GM21360 (cell line): ENCODE measurements around the gene MPEG1.
A peak's percentile ranks its signal among the peaks of the same experiment; 100 is the strongest.

Experiments
- ATAC-seq: cut with Tn5 transposase; IDR thresholded peaks from one replicate; pipeline ENCODE4 v1.9.1; 2021; ENCODE audit warnings: mild to moderate bottlenecking, moderate library complexity; ENCODE audit not compliant: unreplicated experiment

Gene MPEG1, protein sequence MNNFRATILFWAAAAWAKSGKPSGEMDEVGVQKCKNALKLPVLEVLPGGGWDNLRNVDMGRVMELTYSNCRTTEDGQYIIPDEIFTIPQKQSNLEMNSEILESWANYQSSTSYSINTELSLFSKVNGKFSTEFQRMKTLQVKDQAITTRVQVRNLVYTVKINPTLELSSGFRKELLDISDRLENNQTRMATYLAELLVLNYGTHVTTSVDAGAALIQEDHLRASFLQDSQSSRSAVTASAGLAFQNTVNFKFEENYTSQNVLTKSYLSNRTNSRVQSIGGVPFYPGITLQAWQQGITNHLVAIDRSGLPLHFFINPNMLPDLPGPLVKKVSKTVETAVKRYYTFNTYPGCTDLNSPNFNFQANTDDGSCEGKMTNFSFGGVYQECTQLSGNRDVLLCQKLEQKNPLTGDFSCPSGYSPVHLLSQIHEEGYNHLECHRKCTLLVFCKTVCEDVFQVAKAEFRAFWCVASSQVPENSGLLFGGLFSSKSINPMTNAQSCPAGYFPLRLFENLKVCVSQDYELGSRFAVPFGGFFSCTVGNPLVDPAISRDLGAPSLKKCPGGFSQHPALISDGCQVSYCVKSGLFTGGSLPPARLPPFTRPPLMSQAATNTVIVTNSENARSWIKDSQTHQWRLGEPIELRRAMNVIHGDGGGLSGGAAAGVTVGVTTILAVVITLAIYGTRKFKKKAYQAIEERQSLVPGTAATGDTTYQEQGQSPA

DNA sequence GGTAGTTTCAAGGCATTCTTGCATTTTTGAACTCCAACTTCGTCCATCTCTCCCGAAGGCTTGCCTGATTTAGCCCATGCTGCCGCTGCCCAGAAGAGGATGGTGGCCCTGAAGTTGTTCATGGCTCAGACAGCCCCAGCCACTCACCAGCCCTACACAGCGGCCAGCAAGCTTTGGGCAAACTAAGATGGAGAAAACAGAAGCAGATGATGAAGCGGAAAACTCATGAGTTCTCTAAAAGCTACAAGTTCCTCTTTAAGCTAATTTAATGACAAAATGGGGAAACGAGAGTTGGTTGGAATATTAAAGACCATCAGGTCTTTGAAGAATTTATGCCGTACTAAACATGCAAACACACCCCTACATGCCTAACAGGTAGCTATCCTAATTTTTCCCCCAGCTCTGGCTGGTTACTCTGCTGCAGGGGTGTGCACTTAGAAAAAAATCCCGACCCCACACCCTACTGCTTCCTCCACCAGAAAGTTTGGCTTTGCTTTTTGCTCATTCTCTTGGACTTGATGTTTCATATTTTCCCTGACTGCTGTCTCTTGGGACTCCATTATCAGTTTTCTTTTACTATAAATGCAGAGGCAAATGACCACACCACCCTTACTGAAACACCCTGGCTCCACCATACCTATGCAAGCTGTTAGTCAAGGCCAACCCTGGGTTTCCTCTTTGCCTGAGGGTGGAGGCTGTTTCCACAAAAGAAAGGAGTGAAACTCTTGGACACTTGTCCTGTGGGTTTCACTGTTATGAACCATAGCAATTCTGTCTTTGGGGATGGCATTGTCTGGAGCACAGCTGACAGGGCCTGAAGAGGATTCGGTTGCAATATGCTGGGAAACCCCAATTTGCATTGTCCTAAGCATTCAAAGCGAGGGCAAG lies at the start of gene MPEG1:
TSS of gene MPEG1 (minus strand) at position 184 of the 888 bp plus-strand sequence. CDS start at position 122, 62 bp downstream.
- no peak for ATAC-seq

DNA sequence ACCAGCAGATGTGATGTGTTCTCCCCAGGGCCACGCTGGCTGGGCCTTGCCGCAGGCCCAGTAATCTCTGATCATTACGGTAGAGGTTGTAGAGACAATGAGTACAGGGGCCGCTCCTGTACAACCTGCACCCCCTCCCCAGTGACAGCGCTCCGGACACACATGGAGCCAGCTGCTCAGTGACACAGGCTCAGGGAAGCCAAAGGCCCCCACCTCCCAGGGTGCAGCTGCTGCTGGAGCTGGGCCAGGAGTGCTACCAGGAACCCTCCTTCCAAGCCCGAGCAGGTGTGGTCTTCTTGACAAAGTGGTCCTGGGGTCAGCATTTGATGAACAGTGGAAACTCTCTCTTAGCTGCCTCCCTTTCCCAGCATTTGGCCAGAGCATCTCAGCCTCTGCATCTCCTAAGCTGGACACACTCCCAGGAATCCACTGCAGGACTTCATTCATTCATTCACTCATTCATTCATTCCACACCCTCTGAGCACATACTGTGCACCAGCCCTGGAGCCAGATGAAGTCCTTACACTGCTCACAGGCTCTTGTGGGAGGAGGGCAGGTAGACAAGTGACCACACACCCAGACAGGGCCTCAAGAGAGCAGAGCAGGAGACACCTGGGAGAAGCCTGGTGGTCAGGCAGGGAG lies 49.6 kb upstream of the MPEG1 start:
- no peak for ATAC-seq

DNA sequence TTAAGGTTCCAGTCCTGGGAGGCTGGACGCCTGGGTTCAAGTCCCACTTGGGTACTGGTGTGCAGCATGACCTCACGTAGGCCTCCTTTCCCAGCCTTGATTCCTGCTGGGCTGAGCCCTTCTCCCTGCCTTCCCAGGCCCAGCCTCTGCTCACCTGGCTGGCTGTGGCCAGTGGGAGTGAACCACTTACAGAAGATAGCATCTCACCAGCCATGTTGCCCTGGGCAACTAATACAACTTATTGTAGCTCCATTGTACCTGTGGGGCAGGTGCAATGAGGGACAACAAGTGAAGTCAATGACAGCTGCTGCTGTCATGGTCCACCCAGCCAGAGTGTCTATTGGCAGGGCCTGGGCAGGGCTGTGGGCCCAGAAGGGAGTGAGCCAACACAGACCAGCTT lies 48.4 kb upstream of the MPEG1 start:
- no peak for ATAC-seq

DNA sequence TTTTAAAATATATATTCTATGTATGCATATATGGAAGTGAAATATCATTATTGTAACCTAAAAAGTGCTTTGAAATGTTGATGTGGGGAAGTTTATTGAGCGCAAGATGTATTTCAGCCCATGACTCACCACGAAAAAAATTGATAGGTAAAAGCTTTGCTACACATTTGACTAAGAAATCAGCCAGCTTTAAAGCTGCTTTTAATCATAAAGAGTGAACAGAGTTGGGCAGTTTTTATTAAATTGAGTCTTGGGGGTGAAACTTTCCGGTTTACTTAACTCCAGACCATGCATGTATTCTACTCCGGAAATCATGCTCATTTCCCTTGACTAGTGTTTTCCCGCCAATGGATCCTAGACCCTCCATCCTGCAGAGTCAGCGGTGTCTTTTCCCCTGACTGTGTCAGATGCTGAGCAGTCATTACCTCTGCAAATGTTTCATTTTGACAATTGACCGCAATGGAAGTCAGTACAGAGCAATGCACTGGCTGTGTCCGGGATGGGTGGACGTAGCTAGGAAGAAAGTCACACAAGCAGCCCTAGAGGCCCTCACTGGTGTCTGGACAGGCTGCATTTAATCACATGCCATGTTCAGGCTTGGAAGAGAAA lies 47.2 kb upstream of the MPEG1 start:
- ATAC-seq = peak; percentile 44

DNA sequence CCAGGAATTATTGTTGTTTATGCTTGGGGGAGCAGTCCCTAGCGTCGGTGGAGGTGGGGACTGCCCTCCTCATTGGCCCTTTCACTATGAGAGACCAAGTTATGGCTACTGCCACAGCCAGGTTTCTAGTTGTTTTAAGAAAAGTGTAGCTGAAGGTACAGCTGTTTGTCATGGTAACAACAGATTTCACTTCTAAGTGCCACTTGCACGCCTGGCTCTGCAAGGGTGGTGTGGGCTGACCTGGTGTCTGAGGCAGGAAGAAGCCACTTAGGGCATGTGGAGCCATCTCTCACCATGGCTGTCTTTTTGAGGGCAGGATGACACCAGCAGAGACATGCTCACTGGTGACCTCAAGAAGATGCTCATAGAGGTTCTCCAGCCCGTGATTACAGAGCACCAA lies 46.3 kb upstream of the MPEG1 start:
- ATAC-seq = no peak

DNA sequence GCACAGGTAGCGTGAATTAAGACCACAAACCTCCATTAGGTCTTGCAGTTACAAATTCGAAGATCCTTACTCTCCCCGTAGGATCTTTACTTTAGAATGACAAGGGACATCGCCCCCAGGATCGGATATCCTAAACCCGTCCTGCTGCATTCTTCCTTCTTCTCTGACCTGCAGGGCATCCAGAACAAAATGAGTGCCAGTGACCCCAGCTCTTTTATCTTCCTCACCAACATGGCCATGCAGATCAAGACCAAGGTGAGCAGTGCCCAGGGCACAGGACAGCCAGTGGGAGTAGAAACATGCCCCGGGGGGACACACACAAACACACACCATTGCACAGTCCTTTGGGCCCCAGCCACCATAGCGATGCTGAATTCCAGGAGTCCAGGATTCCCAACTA lies 42.6 kb upstream of the MPEG1 start:
- no peak for ATAC-seq

DNA sequence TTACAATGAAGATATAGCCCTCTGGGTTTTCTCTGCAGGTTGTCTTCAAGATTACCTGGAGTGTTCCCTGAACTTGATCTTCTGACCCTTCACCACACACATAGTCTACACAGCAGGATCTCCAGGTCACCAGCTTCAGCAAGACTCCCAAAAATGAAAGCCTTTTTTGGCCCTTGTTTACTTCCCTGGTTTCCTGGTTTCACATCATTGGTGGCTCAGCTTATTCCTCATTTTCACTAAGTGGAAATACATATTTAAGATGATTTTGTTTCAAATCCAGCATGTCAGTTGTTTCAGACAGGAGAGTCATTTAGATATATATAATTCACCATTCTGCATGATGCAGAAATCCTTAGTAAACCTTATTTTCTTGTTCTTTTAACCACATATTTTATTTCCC lies 41.6 kb upstream of the MPEG1 start:
- ATAC-seq = no peak

DNA sequence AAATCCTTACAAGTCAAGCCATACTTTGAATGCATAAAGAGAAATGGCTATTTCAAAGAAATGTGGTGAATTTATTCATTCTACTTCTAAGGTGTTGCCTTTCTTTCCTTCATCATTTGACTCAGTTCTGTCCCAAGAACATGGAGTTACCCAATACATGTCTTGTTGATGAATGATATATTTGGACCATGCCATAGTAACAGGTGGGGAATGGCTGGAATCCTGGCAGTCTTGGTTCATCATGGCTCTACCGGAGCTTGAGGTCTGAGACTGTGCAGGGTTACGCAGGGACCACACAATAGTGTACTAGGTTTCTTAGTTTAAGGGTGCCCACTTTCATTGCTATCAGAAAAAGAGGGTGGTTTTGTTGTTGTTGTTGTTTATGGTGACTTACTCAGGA lies 40.3 kb upstream of the MPEG1 start:
- ATAC-seq = no peak

DNA sequence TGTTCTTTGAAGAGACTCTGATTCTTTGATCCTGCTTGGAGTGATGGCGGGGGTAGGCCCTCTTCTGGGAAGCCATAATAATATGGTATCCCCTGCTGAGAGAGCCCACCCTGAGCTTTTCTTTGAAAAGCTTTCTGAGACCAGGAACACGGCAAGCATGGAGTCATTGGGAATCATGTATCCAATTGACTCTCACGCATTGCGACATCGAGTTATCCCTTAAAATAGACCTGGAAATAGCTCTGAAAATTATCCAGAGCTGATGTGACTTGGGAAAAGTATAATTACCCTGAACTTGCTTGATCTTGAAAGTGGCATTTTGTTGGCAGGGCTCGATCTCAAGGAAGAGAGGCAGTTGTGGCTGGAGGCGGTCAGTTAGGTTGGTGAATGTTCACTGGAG lies 36.8 kb upstream of the MPEG1 start:
- no peak for ATAC-seq

DNA sequence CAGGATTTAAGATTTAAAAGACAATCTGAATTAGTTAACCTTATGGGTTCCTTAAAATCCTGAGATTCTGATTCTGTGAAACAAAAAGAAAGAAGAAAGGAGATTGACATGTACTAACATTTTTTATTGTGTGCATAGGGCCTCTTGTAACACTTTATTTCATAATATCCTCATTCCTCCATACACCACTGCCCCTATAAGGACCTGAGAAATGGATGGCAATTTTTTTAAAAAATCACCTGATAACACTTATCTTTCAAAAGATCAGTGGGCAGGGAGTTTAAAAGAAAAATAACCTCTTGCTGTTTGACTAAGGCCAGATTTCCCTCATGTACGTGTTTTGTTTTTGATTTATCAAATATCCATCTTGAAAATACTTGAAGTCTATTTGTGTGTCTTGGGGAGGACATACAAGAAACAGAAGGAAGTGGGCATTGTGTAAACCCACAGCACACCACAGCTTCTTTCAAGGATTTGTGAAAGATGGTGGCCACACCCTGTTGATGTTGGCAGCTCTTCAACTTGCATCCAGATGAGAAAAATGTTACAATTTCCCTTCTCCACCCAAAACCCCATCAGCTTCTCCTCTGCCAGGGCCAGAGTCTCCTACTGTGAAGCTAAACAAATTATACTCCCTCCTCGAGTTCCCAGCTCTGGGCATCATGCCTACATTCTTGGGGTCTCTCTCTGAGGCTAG lies 35.0 kb upstream of the MPEG1 start:
- ATAC-seq = no peak

DNA sequence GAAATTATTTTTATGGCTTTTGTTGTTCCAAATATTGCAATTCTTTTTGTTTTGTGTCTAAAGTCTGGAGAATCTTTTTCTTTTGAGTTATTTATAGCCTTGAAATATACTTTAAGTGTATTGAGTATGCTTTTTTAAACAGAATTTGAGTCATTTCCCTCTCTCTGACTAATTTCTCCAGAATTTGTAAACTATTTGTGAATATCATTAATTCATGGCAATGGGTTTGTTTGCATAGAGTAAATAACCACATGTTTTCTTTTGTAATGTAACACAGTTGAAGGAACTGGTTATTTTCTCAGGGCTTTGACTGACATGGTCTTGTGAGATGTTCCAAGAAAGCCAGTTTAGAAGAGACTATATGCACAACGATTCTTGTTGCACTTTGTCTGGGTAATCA lies 30.9 kb upstream of the MPEG1 start:
- ATAC-seq = no peak

DNA sequence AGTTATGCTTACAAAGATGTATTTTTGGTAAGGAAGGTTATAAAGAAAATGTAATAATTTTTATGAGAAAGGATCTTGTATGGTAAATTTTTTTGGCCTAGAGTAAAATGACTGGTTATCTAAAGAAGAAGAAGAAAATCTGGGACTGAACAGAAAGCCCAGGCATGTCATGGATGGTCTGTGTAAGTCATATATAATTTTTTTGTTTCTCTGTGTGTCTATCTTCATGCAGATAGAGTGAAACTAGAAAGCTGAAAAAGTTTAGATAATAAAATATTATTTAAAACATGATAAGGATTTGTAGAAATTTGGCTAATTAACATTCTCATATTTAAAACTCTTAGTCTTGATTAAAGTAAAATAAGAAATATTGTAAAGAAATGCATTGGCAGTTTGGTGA lies 27.6 kb upstream of the MPEG1 start:
- no peak for ATAC-seq

DNA sequence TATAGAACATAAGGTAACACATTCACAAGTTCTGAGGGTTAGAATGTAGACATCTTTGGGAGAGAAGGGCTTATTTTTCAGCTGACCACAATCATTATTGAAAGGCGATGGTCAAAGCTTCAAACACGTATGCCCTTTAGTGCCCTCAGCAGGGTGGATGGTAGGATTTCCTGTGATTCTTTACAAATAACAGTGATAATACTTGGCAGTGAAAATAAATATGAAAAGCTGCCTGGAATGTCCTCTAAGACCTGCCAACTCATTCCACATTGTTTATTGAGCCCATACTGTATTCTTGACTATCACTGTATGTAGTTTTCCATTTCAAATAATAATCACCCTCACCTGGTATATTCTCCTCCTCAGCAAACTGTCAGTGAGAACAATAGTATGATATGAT lies 13.7 kb upstream of the MPEG1 start:
- ATAC-seq = no peak

DNA sequence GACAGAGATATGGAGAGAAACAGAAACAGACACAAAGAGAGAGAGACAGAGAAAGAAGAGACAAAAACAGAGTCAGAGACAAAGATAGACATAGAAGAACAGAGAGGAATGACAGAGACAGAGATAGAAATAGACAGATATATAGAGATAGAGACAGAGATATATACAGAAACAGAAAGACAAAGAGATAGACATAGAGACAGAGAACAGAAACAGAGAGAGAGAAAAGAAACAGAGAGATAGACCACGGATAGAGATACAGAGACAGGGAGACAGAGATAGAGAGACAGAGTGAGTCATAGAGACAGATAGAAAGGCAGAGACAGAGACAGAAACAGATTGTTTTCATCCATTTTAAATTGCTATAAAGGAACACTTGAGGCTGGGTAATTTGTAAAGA lies 12.3 kb upstream of the MPEG1 start:
- ATAC-seq = peak; percentile 44

DNA sequence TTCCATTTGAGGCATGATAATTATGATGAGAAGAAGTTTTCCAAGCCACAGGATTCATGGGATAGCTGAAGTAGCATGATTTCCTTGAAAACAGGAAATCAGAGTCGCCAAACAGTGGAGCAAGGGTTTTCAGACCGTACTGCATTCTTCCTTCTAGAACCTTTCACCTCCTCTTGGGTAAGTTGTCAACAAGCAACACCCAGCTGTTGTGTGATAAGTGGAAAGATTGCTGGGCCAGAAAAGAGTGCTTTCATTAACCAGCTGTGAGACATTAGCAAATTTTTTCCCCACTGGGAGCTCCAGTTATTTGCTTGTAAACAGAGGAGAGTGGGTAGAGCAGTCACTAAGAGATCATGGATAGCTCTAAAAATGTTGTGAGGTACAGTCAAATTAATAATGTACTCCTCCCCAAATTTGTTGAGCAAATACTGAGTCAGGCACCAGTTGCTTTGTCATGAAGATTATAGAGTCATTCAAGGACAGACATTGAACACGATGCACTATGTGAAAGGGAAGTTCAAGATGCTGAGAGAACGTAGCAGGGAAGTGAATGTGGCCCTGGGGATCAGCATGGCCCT lies 11.7 kb upstream of the MPEG1 start:
- peak; percentile 44 for ATAC-seq

DNA sequence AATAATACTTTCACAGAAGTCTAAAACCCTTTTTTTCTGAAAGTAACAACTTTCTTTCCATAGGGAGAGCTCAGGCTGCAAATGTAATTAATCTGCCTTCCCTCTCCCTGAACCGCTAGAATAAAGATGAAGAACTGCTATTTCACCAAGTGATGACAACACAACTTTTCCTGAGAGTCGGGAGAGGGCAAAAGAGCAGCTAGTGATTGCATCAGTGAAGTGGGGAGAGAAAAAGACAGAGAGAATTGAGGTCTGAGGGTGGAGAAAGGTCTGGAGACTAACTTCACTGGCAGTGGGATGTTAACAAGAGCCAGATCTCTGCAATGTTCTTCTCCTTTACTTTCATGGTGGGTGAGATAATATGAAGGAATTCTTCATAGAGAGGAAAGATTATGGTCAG lies 10.9 kb upstream of the MPEG1 start:
- ATAC-seq = no peak

DNA sequence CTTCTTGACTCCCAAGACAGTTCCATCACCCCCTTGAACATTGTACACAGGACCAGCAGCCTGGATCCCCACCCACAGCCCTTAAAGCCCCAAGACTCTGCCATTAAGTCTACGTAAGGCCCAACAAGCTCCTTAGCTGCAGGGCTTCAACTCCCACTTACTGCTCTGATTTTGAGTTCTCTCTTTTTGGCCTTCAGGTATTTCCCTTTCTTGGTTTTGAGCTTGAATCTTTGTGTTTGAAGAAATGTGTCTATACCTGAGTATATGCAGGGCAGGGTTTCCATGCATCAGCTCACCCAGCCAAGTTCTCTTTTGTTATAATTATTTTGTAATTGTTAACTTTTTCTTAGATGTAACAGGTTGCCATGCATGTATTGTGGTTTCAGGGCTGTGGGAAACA lies 10.4 kb upstream of the MPEG1 start:
- no peak for ATAC-seq

DNA sequence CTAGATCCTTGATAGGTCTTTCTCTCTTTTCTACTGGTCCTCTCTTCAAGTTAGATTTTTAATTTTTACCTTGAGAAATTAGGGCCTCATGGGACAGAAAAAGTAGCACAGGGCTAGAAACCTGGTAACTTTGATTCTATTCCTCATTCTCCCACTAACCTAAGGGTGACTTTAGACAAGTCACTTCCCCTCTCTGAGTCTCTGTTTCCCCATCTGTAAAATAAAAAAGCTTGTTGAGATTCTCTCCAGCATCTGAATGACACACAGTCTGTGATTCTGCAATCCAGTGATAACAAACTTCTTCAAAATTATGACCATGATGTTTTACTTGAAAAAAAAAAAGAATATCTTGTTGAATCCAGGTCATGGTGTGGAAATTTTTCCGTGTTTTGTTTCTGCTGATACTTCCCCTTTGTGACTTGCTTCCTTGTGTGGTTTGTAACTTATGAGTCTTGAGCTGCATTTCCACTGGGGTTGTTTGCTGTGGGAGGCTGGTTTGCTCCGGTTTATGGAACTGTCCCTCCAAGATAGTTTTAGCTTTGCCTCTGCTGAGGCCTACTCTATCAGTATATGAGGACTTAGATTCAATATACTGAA lies 9.8 kb upstream of the MPEG1 start:
- ATAC-seq = no peak

DNA sequence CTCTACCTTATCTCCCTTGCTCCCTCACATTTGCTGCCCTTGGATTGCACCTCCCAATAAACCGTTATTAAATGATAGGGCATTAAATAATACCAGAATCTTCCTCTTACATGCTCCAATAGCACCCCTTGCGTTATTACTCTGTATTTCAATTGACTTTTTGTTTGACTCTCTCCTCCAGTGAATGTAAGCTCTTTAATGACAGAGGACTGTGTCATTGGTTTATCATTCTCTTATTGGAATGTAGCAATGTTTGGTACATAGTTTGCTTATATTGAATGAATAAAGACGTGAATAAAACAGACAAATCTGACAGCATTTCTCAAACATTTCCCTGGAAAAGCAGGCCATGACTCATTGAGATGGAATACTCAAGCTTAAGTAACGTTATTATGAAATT lies 8.7 kb upstream of the MPEG1 start:
- no peak for ATAC-seq
